NT2/D1 (cell line): ENCODE data around the gene ANK2.
A peak's percentile ranks its signal among the peaks of the same experiment; 100 is the strongest.

Source experiments
- DNase-seq: peaks from one replicate; pipeline ENCODE4 v3.0.0-alpha.2; 2011; ENCODE audit warnings: low read depth, low spot score
- H3K27me3 ChIP-seq: 2 replicates; pipeline ENCODE4 v1.6.0; 2011; ENCODE audit warnings: mild to moderate bottlenecking; ENCODE audit not compliant: insufficient read length, insufficient read depth
- H3K36me3 ChIP-seq: 2 replicates; pipeline ENCODE4 v1.6.1; 2011; ENCODE audit warnings: mild to moderate bottlenecking, low read length, mixed read lengths; ENCODE audit not compliant: insufficient read depth, insufficient read length
- H3K4me1 ChIP-seq: 2 replicates; pipeline ENCODE4 v1.5.1; 2011; ENCODE audit not compliant: insufficient read depth, insufficient read length
- H3K4me3 ChIP-seq: 2 replicates; pipeline ENCODE4 v1.5.1; 2011; ENCODE audit warnings: low read depth; ENCODE audit not compliant: insufficient read length
- H3K9ac ChIP-seq: 2 replicates; pipeline ENCODE4 v1.6.0; 2011; ENCODE audit warnings: low read depth; ENCODE audit not compliant: insufficient read length
- H3K9me3 ChIP-seq: 2 replicates; pipeline ENCODE4 v1.5.1; 2011; ENCODE audit warnings: mild to moderate bottlenecking, low read length; ENCODE audit not compliant: insufficient read depth
- SUZ12 ChIP-seq: IDR thresholded peaks from 2 replicates; pipeline ENCODE4 v1.6.1; 2011; ENCODE audit not compliant: insufficient read length, insufficient read depth; ENCODE audit errors: extremely low read depth
- YY1 ChIP-seq: IDR thresholded peaks from 2 replicates; pipeline ENCODE4 v1.6.1; 2011; ENCODE audit not compliant: insufficient read length, insufficient read depth
- ZNF274 ChIP-seq: IDR thresholded peaks from 2 replicates; pipeline ENCODE4 v1.6.1; 2011; ENCODE audit warnings: mild to moderate bottlenecking, low read depth, low read length

ANK2 gene

DNA sequence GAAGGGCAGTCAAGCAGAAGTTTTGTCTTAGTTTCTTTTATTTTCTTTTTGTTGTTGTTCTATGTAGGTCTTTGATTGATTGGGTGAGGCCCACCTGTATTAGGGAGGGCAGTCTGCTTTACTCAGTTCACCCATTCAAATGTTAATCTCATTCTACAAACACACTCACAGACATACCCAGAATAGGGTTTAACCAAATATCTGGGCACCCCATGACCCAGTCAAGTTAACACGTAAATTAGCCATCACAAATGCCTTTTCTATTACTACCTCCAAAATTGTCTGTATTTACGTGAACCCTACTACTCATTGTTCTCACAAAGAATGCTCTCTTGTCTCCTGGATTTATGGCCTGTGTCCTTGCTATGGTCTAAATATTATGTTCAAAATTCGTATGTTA, 339.7 kb downstream of the ANK2 start:
- TF ChIP-seq SUZ12 (no peak), YY1 (no peak), ZNF274 (no peak)
- H3K4me1 ChIP-seq, result no peaks in the 10 kb centered on the region
- no peak overlapping the region for H3K9ac ChIP-seq
- no peaks in the 10 kb centered on the region for H3K27me3 ChIP-seq
- no peak for DNase-seq
- no peaks in the 10 kb centered on the region for H3K36me3 ChIP-seq
- no peak overlapping the region for H3K4me3 ChIP-seq
- H3K9me3 ChIP-seq, result peaks cover 8% of the 10 kb centered on the region; the same call in 1 of the 2 replicates

DNA sequence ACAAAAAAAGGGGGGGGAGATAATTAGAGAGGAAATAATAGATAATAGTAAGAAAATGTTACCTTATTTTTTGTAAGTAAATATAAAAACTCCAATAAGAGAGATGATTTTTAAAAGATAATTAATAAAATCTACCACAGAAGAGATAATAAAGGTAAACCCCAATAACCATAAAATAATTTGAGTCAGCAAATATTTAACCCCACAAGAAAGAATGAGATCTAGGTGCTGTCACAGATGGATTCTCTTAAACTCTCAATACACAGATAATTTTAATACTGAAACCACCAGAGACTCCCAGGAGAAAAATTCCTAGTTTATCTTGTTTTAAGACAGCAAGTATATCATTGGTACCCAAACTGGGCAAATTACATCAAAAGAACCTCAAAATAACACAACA, 341.4 kb downstream of the ANK2 start:
- no peak for TF ChIP-seq ZNF274
- no peak for TF ChIP-seq YY1
- TF ChIP-seq SUZ12, result no peak
- Histone ChIP-seq H3K9me3 (peaks cover 8% of the 10 kb centered on the region; the same call in 1 of the 2 replicates), H3K27me3 (no peaks in the 10 kb centered on the region), H3K4me1 (no peaks in the 10 kb centered on the region), H3K9ac (no peak overlapping the region), H3K36me3 (no peaks in the 10 kb centered on the region), H3K4me3 (no peak overlapping the region)
- DNase-seq, result no peak

DNA sequence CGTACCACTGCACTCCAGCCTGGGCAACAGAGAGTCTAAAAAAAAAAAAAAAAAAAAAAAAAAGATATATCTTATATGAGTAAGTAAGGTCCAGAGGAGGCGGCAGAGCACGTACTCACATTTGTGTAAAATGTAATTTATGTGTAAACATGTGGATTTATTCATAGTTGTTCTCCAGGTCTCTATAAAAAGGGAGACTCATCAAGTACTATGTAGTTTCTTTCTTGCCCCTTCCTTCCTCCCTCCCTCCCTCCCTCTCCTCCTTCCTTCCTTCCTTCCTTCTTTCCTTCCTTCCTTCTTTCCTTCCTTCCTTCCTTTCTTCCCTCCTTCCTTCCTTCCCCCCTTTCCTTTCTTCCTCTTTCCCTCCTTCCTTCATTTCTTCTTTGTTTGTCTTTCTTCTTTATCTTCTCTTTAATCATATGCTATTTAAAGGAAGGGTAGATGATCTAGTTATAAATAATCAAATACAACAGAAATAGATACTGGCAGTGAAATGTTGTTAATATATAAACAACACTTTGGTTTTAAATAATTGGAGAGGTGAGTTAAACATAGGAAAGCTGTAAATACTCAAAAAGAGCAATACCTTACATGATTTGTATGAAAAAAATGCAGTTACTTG, 344.8 kb downstream of the ANK2 start:
- H3K4me1 ChIP-seq, result no peaks in the 10 kb centered on the region
- no peaks in the 10 kb centered on the region for H3K36me3 ChIP-seq
- TF ChIP-seq SUZ12, result no peak
- TF ChIP-seq ZNF274, result no peak
- TF ChIP-seq YY1, result no peak
- no peak for DNase-seq
- H3K27me3 ChIP-seq, result no peaks in the 10 kb centered on the region
- H3K9me3 ChIP-seq, result peaks cover 10% of the 10 kb centered on the region; the same call in 1 of the 2 replicates
- no peak overlapping the region for H3K4me3 ChIP-seq
- no peak overlapping the region for H3K9ac ChIP-seq

GRCh38 chr4:113394730-113395530, 345.5 kb downstream of the ANK2 start:
- Histone ChIP-seq H3K9ac (no peak overlapping the region), H3K27me3 (no peaks in the 10 kb centered on the region), H3K9me3 (peaks cover 6% of the 10 kb centered on the region; the same call in 1 of the 2 replicates), H3K4me3 (no peak overlapping the region), H3K36me3 (no peaks in the 10 kb centered on the region), H3K4me1 (no peaks in the 10 kb centered on the region)
- peak; percentile 74 for DNase-seq
- TF ChIP-seq ZNF274, result no peak
- TF ChIP-seq SUZ12, result no peak
- no peak for TF ChIP-seq YY1

GRCh38 chr4:113397114-113397701, 347.8 kb downstream of the ANK2 start:
- Histone ChIP-seq H3K36me3 (no peaks in the 10 kb centered on the region), H3K4me1 (no peaks in the 10 kb centered on the region), H3K4me3 (no peak overlapping the region), H3K27me3 (no peaks in the 10 kb centered on the region), H3K9ac (no peak overlapping the region), H3K9me3 (peaks cover 6% of the 10 kb centered on the region; the same call in 1 of the 2 replicates)
- TF ChIP-seq YY1 (no peak), SUZ12 (no peak), ZNF274 (no peak)
- no peak for DNase-seq

- Histone ChIP-seq H3K36me3 (no peaks in the 10 kb centered on the region), H3K9me3 (peaks cover 6% of the 10 kb centered on the region; the same call in 1 of the 2 replicates), H3K27me3 (no peaks in the 10 kb centered on the region), H3K9ac (no peak overlapping the region), H3K4me1 (no peaks in the 10 kb centered on the region), H3K4me3 (no peak overlapping the region)
- TF ChIP-seq YY1 (no peak), SUZ12 (no peak), ZNF274 (no peak)
- DNase-seq, result no peak
Measured at GRCh38 chr4:113398441-113399143, 349.1 kb downstream of the ANK2 start.
